SK-N-SH (cell line): ENCODE data around the gene ZNF225. TPM values are rescaled to one million over a fixed set of nuclear protein-coding genes. Genes with fewer than 3 reads are reported as not detected.

Experiments
- CTCF ChIA-PET: fragments of 300-600, 350-600 bp; formaldehyde crosslinking; extraction: SDS; loops from one replicate; lab custom pipeline; 2021; lab: Yijun Ruan, JAX
- POLR2A ChIA-PET: fragments of 350-600 bp; sonication (Branson Sonifier 250); formaldehyde crosslinking; extraction: SDS; loops from one replicate; lab custom pipeline; 2020; ENCODE audit warnings: antibody characterized with exemption, inconsistent platforms; lab: Yijun Ruan, JAX
- DNase-seq: peaks from one replicate; pipeline ENCODE4 v3.0.0; 2012
- H2AFZ ChIP-seq: fragments of 200-600 bp; sonication (generic); 2 replicates; pipeline ENCODE4 v1.8.1; 2016; ENCODE audit warnings: antibody characterized with exemption, mild to moderate bottlenecking, low read depth
- H3F3A ChIP-seq: fragments of 200-600 bp; sonication (generic); replicated peaks from 2 replicates; pipeline ENCODE3; 2016; ENCODE audit warnings: antibody characterized with exemption, mild to moderate bottlenecking; ENCODE audit not compliant: insufficient read depth
- H3K27ac ChIP-seq, 2 experiments: fragments of 200-500 bp in 1 of 2; fragments of 200-600 bp in 1 of 2; sonication (Bioruptor generic) in 1 of 2; sonication (generic), shearing (Covaris generic) in 1 of 2; 2 replicates each; pipeline versions ENCODE4 v1.5.1 to v1.6.1; 2014 to 2016; ENCODE audit warnings: low read depth in 2 of 2, inconsistent platforms in 1 of 2, low read length in 1 of 2, mild to moderate bottlenecking in 1 of 2, mixed read lengths in 1 of 2
- H3K27me3 ChIP-seq: fragments of 200-600 bp; sonication (generic), shearing (Covaris generic); 2 replicates; pipeline ENCODE4 v1.6.1; 2016; ENCODE audit warnings: mixed run types; ENCODE audit not compliant: insufficient read depth
- H3K36me3 ChIP-seq, 2 experiments: fragments of 200-500 bp in 1 of 2; fragments of 200-600 bp in 1 of 2; sonication (Bioruptor generic) in 1 of 2; sonication (generic) in 1 of 2; replicated peaks in 1 of 2; 2 replicates each; pipeline versions ENCODE3 to v1.5.1; 2014 to 2016; ENCODE audit warnings: low read length in 1 of 2, mild to moderate bottlenecking in 1 of 2; ENCODE audit not compliant: insufficient read depth in 2 of 2, control insufficient read depth in 1 of 2
- H3K4me1 ChIP-seq, 2 experiments: fragments of 200-500 bp in 1 of 2; fragments of 200-600 bp in 1 of 2; sonication (Bioruptor generic) in 1 of 2; sonication (generic), shearing (Covaris generic) in 1 of 2; 2 replicates each; pipeline versions ENCODE4 v1.5.1 to v1.6.1; 2014 to 2016; ENCODE audit warnings: low read depth in 1 of 2, low read length in 1 of 2, mixed run types in 1 of 2; ENCODE audit not compliant: insufficient read depth in 2 of 2, control insufficient read depth in 1 of 2
- H3K4me2 ChIP-seq: fragments of 200-600 bp; sonication (generic), shearing (Covaris generic); 2 replicates; pipeline ENCODE4 v1.6.1; 2017; ENCODE audit warnings: mixed run types
- H3K4me3 ChIP-seq, 2 experiments: fragments of 200-500 bp in 1 of 2; fragments of 200-600 bp in 1 of 2; sonication (Bioruptor generic) in 1 of 2; sonication (generic), shearing (Covaris generic) in 1 of 2; 2 replicates each; pipeline versions ENCODE4 v1.5.1 to v1.8.1; 2014 to 2016; ENCODE audit warnings: low read depth in 2 of 2, inconsistent platforms in 1 of 2, low read length in 1 of 2, mild to moderate bottlenecking in 1 of 2, mixed read lengths in 1 of 2, moderate library complexity in 1 of 2
- H3K79me2 ChIP-seq: fragments of 200-600 bp; sonication (generic); 2 replicates; pipeline ENCODE4 v1.8.1; 2017; ENCODE audit warnings: mild to moderate bottlenecking; ENCODE audit not compliant: insufficient read depth
- H3K9ac ChIP-seq: fragments of 200-600 bp; sonication (generic); 2 replicates; pipeline ENCODE4 v1.6.1; 2017; ENCODE audit warnings: mixed run types
- H3K9me2 ChIP-seq: fragments of 200-600 bp; sonication (generic); 2 replicates; pipeline ENCODE4 v1.6.1; 2017; ENCODE audit warnings: mixed run types
- H3K9me3 ChIP-seq: fragments of 200-600 bp; sonication (generic); 2 replicates; pipeline ENCODE4 v1.6.1; 2017; ENCODE audit warnings: mixed run types, mild to moderate bottlenecking, moderate library complexity
- H4K20me1 ChIP-seq: fragments of 200-600 bp; sonication (generic); 2 replicates; pipeline ENCODE4 v1.6.1; 2017; ENCODE audit warnings: mild to moderate bottlenecking, mixed run types; ENCODE audit not compliant: insufficient read depth
- CHD2 ChIP-seq: fragments of 150-350 bp; IDR thresholded peaks from 2 replicates; pipeline ENCODE4 v1.6.1; 2018; ENCODE audit warnings: low read length; ENCODE audit not compliant: partially characterized antibody
- ELF1 ChIP-seq: IDR thresholded peaks from 2 replicates; pipeline ENCODE4 v1.4.0; 2012
- EP300 ChIP-seq, 2 experiments: IDR thresholded peaks; 2 replicates each; pipeline versions ENCODE4 v1.4.0 to v1.6.1; 2012; ENCODE audit warnings: borderline replicate concordance in 1 of 2, low read depth in 1 of 2, low read length in 1 of 2
- FOSL2 ChIP-seq: IDR thresholded peaks from 2 replicates; pipeline ENCODE4 v1.4.0; 2012; ENCODE audit warnings: low read depth, mild to moderate bottlenecking, moderate library complexity, borderline replicate concordance
- FOXJ3 ChIP-seq: sonication (generic); formaldehyde crosslinking; IDR thresholded peaks from 2 replicates; pipeline ENCODE4 v1.5.1; 2020; ENCODE audit warnings: mild to moderate bottlenecking, missing genetic modification reagents
- FOXM1 ChIP-seq: IDR thresholded peaks from 2 replicates; pipeline ENCODE4 v1.4.0; 2012; ENCODE audit warnings: low read depth, mild to moderate bottlenecking
- GABPA ChIP-seq: IDR thresholded peaks from 2 replicates; pipeline ENCODE4 v1.4.0; 2012; ENCODE audit warnings: low read depth, mild to moderate bottlenecking
- JUND ChIP-seq: IDR thresholded peaks from 2 replicates; pipeline ENCODE4 v1.4.0; 2012
- MAX ChIP-seq: IDR thresholded peaks from 2 replicates; pipeline ENCODE4 v1.4.0; 2012; ENCODE audit warnings: low read depth
- MEF2A ChIP-seq: IDR thresholded peaks from 2 replicates; pipeline ENCODE4 v1.4.0; 2012; ENCODE audit warnings: low read depth, borderline replicate concordance
- NRF1 ChIP-seq: IDR thresholded peaks from 2 replicates; pipeline ENCODE4 v1.6.1; 2012; ENCODE audit warnings: low read depth, mild to moderate bottlenecking, low read length
- POLR2AphosphoS5 ChIP-seq: IDR thresholded peaks from 2 replicates; pipeline ENCODE4 v1.6.1; 2012; ENCODE audit warnings: low read depth, low read length
- RAD21 ChIP-seq: IDR thresholded peaks from 2 replicates; pipeline ENCODE4 v1.6.1; 2012; ENCODE audit warnings: mild to moderate bottlenecking, low read length
- RCOR1 ChIP-seq: fragments of 150-350 bp; IDR thresholded peaks from 2 replicates; pipeline ENCODE4 v1.6.1; 2017; ENCODE audit warnings: antibody characterized with exemption, low read length
- RFX5 ChIP-seq: IDR thresholded peaks from 2 replicates; pipeline ENCODE4 v1.6.1; 2012; ENCODE audit warnings: mild to moderate bottlenecking, improper control_type of control experiment, low read length
- SIN3A ChIP-seq: IDR thresholded peaks from 2 replicates; pipeline ENCODE4 v1.6.1; 2012; ENCODE audit warnings: low read depth, mild to moderate bottlenecking, low read length, moderate library complexity, borderline replicate concordance
- SMC3 ChIP-seq: IDR thresholded peaks from 2 replicates; pipeline ENCODE4 v1.6.1; 2012; ENCODE audit warnings: low read depth, low read length, improper control_type of control experiment
- TCF12 ChIP-seq: IDR thresholded peaks from 2 replicates; pipeline ENCODE4 v1.4.0; 2012
- TEAD4 ChIP-seq: IDR thresholded peaks from 2 replicates; pipeline ENCODE4 v1.4.0; 2012; ENCODE audit warnings: mild to moderate bottlenecking, borderline replicate concordance; ENCODE audit not compliant: insufficient read depth
- ZBTB33 ChIP-seq: IDR thresholded peaks from 2 replicates; pipeline ENCODE4 v1.4.0; 2012; ENCODE audit warnings: low read depth, borderline replicate concordance
- WGBS: methylation state at CpG from one replicate; pipeline ENCODE4 v1.1.6; 2017; ENCODE audit warnings: low lambda C conversion rate; 5-methylcytosine and 5-hydroxymethylcytosine counted together
- polyA plus RNA-seq, 3 experiments: library from polyadenylated mRNA; depleted of rRNA; stranded (reverse); fragments of >200 nt; gene quantifications; 2 replicates each; pipeline ENCODE4 v1.2.3, GENCODE V29; 2012
- TF ChIP-seq, protein P1 (sequence below): IDR thresholded peaks from 2 replicates; pipeline ENCODE4 v1.6.1; 2012; ENCODE audit warnings: mild to moderate bottlenecking, low read depth, low read length, moderate library complexity
- TF ChIP-seq, protein P2 (sequence below): IDR thresholded peaks from 2 replicates; pipeline ENCODE4; 2012
- TF ChIP-seq, protein P3 (sequence below): fragments of 150-350 bp; IDR thresholded peaks from 2 replicates; pipeline ENCODE4 v1.6.1; 2017; ENCODE audit warnings: antibody characterized with exemption, low read length, low read depth, borderline replicate concordance
- TF ChIP-seq, protein P4 (sequence below): IDR thresholded peaks from 2 replicates; pipeline ENCODE4 v1.4.0; 2012; ENCODE audit warnings: low read depth, borderline replicate concordance

Gene ZNF225
- polyA plus RNA-seq, 1 of the 3 experiments (the other 2 are of a cell fraction) = 1.2 TPM

- Histone ChIP-seq H3K4me2 (peak within 1 kb of the TSS; percentile 90), H2AFZ (peak within 1 kb of the TSS; percentile 94), H3K27me3 (no peaks in the 10 kb centered on the region), H3K9me3 (no peaks in the 10 kb centered on the region), H3K4me1 (peaks cover 0 to 2% of the 10 kb centered on the region in 2 experiments; a peak in 1 of 4 replicates), H3K36me3 (peaks cover 13 to 19% of the 10 kb centered on the region in 2 experiments), H3K9me2 (no peaks in the 10 kb centered on the region), H3F3A (no peaks in the 10 kb centered on the region), H3K4me3 (peak within 1 kb of the TSS; percentile 81 to 90), H4K20me1 (no peaks in the 10 kb centered on the region), H3K27ac (peak within 1 kb of the TSS; percentile 42 to 83; a peak in 3 of 4 replicates), H3K79me2 (peaks cover 16% of the 10 kb centered on the region), H3K9ac (peak within 1 kb of the TSS; percentile 62)
- POLR2A ChIA-PET = interaction anchor here (1.0 kb wide), 1 partner anchor 66 kb away, joined by 4 read pairs; no protein-coding TSS in a partner anchor
- peak; percentile 88 for DNase-seq
- WGBS = 2% methylated on average over 18 of the region's 52 CpGs
- CTCF ChIA-PET = interaction anchor here (1.1 kb wide), 1 partner anchor 27 kb away, joined by 3 read pairs; no protein-coding TSS in a partner anchor
- peak; percentile 43 for TF ChIP-seq RAD21
- TF ChIP-seq FOXM1 = no peak
- TF ChIP-seq CHD2 = peak; percentile 72
- no peak for TF ChIP-seq JUND
- TF ChIP-seq SMC3 = no peak
- peak; percentile 54; the same call in 1 of the 2 replicates for TF ChIP-seq MAX
- TF ChIP-seq FOXJ3 (CRISPR knock-in tag) = no peak
- no peak for TF ChIP-seq EP300 (IDR thresholded peaks at IDR 0.05; ENCODE audit: borderline replicate concordance in 1 of 2, low read depth in 1 of 2, low read length in 1 of 2)
- 0 out of 2 replicates have a peak, but pooled peaks have one; percentile 13 for TF ChIP-seq SIN3A
- peak; percentile 7; the same call in 1 of the 2 replicates for TF ChIP-seq TCF12
- no peak for TF ChIP-seq ZBTB33
- TF ChIP-seq, protein P1, sequence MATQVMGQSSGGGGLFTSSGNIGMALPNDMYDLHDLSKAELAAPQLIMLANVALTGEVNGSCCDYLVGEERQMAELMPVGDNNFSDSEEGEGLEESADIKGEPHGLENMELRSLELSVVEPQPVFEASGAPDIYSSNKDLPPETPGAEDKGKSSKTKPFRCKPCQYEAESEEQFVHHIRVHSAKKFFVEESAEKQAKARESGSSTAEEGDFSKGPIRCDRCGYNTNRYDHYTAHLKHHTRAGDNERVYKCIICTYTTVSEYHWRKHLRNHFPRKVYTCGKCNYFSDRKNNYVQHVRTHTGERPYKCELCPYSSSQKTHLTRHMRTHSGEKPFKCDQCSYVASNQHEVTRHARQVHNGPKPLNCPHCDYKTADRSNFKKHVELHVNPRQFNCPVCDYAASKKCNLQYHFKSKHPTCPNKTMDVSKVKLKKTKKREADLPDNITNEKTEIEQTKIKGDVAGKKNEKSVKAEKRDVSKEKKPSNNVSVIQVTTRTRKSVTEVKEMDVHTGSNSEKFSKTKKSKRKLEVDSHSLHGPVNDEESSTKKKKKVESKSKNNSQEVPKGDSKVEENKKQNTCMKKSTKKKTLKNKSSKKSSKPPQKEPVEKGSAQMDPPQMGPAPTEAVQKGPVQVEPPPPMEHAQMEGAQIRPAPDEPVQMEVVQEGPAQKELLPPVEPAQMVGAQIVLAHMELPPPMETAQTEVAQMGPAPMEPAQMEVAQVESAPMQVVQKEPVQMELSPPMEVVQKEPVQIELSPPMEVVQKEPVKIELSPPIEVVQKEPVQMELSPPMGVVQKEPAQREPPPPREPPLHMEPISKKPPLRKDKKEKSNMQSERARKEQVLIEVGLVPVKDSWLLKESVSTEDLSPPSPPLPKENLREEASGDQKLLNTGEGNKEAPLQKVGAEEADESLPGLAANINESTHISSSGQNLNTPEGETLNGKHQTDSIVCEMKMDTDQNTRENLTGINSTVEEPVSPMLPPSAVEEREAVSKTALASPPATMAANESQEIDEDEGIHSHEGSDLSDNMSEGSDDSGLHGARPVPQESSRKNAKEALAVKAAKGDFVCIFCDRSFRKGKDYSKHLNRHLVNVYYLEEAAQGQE = no peak
- TF ChIP-seq ELF1 = peak; percentile 92
- TF ChIP-seq TEAD4 = no peak
- peak; percentile 45; the same call in 1 of the 2 replicates for TF ChIP-seq RCOR1
- no peak for TF ChIP-seq FOSL2
- TF ChIP-seq GABPA = peak; percentile 83
- 0 out of 2 replicates have a peak, but pooled peaks have one; percentile 15 for TF ChIP-seq NRF1
- no peak for TF ChIP-seq RFX5
- TF ChIP-seq, protein P2, sequence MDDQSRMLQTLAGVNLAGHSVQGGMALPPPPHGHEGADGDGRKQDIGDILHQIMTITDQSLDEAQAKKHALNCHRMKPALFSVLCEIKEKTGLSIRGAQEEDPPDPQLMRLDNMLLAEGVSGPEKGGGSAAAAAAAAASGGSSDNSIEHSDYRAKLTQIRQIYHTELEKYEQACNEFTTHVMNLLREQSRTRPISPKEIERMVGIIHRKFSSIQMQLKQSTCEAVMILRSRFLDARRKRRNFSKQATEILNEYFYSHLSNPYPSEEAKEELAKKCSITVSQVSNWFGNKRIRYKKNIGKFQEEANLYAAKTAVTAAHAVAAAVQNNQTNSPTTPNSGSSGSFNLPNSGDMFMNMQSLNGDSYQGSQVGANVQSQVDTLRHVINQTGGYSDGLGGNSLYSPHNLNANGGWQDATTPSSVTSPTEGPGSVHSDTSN = peak; percentile 43; the same call in 1 of the 2 replicates
- TF ChIP-seq MEF2A = no peak
- TF ChIP-seq POLR2AphosphoS5 = peak; percentile 73
- TF ChIP-seq, protein P3, sequence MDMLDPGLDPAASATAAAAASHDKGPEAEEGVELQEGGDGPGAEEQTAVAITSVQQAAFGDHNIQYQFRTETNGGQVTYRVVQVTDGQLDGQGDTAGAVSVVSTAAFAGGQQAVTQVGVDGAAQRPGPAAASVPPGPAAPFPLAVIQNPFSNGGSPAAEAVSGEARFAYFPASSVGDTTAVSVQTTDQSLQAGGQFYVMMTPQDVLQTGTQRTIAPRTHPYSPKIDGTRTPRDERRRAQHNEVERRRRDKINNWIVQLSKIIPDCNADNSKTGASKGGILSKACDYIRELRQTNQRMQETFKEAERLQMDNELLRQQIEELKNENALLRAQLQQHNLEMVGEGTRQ = no peak
- TF ChIP-seq, protein P4, sequence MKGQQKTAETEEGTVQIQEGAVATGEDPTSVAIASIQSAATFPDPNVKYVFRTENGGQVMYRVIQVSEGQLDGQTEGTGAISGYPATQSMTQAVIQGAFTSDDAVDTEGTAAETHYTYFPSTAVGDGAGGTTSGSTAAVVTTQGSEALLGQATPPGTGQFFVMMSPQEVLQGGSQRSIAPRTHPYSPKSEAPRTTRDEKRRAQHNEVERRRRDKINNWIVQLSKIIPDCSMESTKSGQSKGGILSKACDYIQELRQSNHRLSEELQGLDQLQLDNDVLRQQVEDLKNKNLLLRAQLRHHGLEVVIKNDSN = no peak
Observed at GRCh38 chr19:44141191-44142058, 28.2 kb downstream of the ZNF225 start, which contains the start of gene ZNF234. TSS of gene ZNF234 (plus strand) at chr19:44141554. CDS start at chr19:44144633, 3,079 bp downstream.
